Inflammatory macrophage (primary cell): Measurements from ENCODE around the gene SORCS2.
A peak's percentile ranks its signal among the peaks of the same experiment; 100 is the strongest.
"Not testable (repeated sequence)": the region's sequence is repeated elsewhere in the genome, so short reads cannot be mapped to it uniquely, and the experiment has no call there.

Source experiments
- DNase-seq, 2 donors: peaks; one replicate each; pipeline ENCODE4 v3.0.0-alpha.2; 2020 to 2022

SORCS2 gene

GRCh38 chr4:7598939-7599790, 406.8 kb downstream of the SORCS2 start:
- peak in 1 of 2 donors; percentile 3 for DNase-seq

- DNase-seq = no peak
These were observed 407.9 kb downstream of the SORCS2 start for GRCh38 chr4:7600247-7600646.

GRCh38 chr4:7602166-7602565, 409.8 kb downstream of the SORCS2 start:
- DNase-seq = not testable (repeated sequence)

- no peak for DNase-seq
These were observed 415.0 kb downstream of the SORCS2 start for GRCh38 chr4:7607156-7607910.

- no peak for DNase-seq
These were observed 415.7 kb downstream of the SORCS2 start for GRCh38 chr4:7608046-7608445.

GRCh38 chr4:7609316-7609715, 417.0 kb downstream of the SORCS2 start:
- no peak for DNase-seq

GRCh38 chr4:7610022-7610670, 417.8 kb downstream of the SORCS2 start:
- no peak for DNase-seq

GRCh38 chr4:7610841-7611240, 418.5 kb downstream of the SORCS2 start:
- DNase-seq = no peak

GRCh38 chr4:7612311-7612897, 420.1 kb downstream of the SORCS2 start:
- DNase-seq = no peak

GRCh38 chr4:7614350-7614949, 422.1 kb downstream of the SORCS2 start:
- DNase-seq = no peak

GRCh38 chr4:7616193-7616592, 423.9 kb downstream of the SORCS2 start:
- DNase-seq = no peak

- DNase-seq = no peak
These were observed 426.0 kb downstream of the SORCS2 start for GRCh38 chr4:7618361-7618760.

GRCh38 chr4:7620086-7620813, 427.9 kb downstream of the SORCS2 start:
- no peak for DNase-seq

- DNase-seq = no peak
These were observed 428.5 kb downstream of the SORCS2 start for GRCh38 chr4:7620814-7621176.

- DNase-seq = no peak
These were observed 429.1 kb downstream of the SORCS2 start for GRCh38 chr4:7621252-7622035.

- no peak for DNase-seq
These were observed 430.0 kb downstream of the SORCS2 start for GRCh38 chr4:7622371-7622770.

- no peak for DNase-seq
These were observed 431.1 kb downstream of the SORCS2 start for GRCh38 chr4:7623468-7623867.

- DNase-seq = no peak
These were observed 432.1 kb downstream of the SORCS2 start for GRCh38 chr4:7624396-7624980.

- DNase-seq = no peak
These were observed 432.7 kb downstream of the SORCS2 start for GRCh38 chr4:7625071-7625470.

- no peak for DNase-seq
These were observed 434.2 kb downstream of the SORCS2 start for GRCh38 chr4:7626531-7626930.
